ENCODE data around the gene APOBR. TPM values are rescaled to one million over a fixed set of nuclear protein-coding genes. Genes with fewer than 3 reads are reported as not detected.

Gene APOBR
- total and polyA plus RNA-seq, 2 of the 13 experiments (the other 11 are each of a cell fraction or from before 2014, with no cell fraction given): 0.03 TPM; not detected in 1

DNA sequence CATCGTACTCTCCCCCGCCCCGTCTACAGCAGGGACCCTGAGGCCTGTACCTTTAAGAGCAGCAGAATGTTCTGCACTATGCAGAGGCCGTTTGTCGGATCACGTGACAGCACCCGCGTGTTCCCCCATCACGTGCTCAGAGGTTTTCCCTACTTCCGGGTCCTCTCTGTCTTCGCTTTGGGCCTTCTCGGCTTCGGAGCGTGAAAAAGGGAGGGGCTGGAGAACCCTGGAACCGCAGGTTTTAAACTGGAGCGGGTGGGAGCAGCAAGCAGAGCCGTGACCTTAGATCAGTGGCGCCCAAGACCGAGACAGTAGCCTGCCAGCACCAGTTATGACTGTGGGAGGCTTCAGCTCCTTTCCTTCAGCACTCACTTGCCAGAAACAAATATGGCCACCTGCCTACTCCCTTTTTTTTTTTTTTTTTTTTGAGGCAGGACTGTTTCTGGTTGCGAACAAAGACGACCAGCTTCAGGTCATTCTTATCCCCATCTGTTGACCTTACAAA is 2.4 kb upstream of the APOBR start, which contains the start of gene CLN3 (continued):
- TF ChIP-seq ZNF574 (CRISPR knock-in tag; IDR thresholded peaks at IDR 0.05) (peak; percentile 94), ZNF124 (CRISPR knock-in tag; IDR thresholded peaks at IDR 0.05) (no peak; the same call in 1 of the 2 replicates), KDM4B (CRISPR knock-in tag; IDR thresholded peaks at IDR 0.05) (no peak), ZBTB7A (CRISPR knock-in tag; IDR thresholded peaks at IDR 0.05) (no peak), CERS6 (CRISPR knock-in tag; IDR thresholded peaks at IDR 0.05) (no peak), HOXA7 (CRISPR knock-in tag; IDR thresholded peaks at IDR 0.05) (no peak), IKZF1 (IDR thresholded peaks at IDR 0.05) (no peak), ZNF709 (CRISPR knock-in tag; IDR thresholded peaks at IDR 0.05) (no peak), ZNF629 (CRISPR knock-in tag; conservative IDR thresholded peaks at IDR 0.05) (no peak), SRF (IDR thresholded peaks at IDR 0.05; ENCODE audit: low read depth, low read length) (no peak), CAMTA2 (CRISPR knock-in tag; IDR thresholded peaks at IDR 0.05; ENCODE audit: borderline replicate concordance) (0 out of 2 replicates have a peak, but pooled peaks have one; percentile 19), ELF3 (CRISPR knock-in tag; IDR thresholded peaks at IDR 0.05) (peak; percentile 93), MTA3 (CRISPR knock-in tag; IDR thresholded peaks at IDR 0.05) (no peak), CCAR2 (optimal IDR thresholded peaks at IDR 0.05; ENCODE audit: low read depth, low read length) (no peak), ZNF547 (CRISPR knock-in tag; IDR thresholded peaks at IDR 0.05) (peak; percentile 43; the same call in 1 of the 2 replicates), CHD4 (IDR thresholded peaks at IDR 0.05; ENCODE audit: borderline replicate concordance, low read length) (no peak; the same call in 1 of the 2 replicates), PHB2 (IDR thresholded peaks at IDR 0.05; ENCODE audit: partially characterized antibody) (no peak)
- TF ChIP-seq, protein P1, sequence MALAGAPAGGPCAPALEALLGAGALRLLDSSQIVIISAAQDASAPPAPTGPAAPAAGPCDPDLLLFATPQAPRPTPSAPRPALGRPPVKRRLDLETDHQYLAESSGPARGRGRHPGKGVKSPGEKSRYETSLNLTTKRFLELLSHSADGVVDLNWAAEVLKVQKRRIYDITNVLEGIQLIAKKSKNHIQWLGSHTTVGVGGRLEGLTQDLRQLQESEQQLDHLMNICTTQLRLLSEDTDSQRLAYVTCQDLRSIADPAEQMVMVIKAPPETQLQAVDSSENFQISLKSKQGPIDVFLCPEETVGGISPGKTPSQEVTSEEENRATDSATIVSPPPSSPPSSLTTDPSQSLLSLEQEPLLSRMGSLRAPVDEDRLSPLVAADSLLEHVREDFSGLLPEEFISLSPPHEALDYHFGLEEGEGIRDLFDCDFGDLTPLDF (CRISPR knock-in tag; IDR thresholded peaks at IDR 0.05): no peak
- TF ChIP-seq, protein P2, sequence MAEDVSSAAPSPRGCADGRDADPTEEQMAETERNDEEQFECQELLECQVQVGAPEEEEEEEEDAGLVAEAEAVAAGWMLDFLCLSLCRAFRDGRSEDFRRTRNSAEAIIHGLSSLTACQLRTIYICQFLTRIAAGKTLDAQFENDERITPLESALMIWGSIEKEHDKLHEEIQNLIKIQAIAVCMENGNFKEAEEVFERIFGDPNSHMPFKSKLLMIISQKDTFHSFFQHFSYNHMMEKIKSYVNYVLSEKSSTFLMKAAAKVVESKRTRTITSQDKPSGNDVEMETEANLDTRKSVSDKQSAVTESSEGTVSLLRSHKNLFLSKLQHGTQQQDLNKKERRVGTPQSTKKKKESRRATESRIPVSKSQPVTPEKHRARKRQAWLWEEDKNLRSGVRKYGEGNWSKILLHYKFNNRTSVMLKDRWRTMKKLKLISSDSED (CRISPR knock-in tag; IDR thresholded peaks at IDR 0.05): no peak
- TF ChIP-seq, protein P3, sequence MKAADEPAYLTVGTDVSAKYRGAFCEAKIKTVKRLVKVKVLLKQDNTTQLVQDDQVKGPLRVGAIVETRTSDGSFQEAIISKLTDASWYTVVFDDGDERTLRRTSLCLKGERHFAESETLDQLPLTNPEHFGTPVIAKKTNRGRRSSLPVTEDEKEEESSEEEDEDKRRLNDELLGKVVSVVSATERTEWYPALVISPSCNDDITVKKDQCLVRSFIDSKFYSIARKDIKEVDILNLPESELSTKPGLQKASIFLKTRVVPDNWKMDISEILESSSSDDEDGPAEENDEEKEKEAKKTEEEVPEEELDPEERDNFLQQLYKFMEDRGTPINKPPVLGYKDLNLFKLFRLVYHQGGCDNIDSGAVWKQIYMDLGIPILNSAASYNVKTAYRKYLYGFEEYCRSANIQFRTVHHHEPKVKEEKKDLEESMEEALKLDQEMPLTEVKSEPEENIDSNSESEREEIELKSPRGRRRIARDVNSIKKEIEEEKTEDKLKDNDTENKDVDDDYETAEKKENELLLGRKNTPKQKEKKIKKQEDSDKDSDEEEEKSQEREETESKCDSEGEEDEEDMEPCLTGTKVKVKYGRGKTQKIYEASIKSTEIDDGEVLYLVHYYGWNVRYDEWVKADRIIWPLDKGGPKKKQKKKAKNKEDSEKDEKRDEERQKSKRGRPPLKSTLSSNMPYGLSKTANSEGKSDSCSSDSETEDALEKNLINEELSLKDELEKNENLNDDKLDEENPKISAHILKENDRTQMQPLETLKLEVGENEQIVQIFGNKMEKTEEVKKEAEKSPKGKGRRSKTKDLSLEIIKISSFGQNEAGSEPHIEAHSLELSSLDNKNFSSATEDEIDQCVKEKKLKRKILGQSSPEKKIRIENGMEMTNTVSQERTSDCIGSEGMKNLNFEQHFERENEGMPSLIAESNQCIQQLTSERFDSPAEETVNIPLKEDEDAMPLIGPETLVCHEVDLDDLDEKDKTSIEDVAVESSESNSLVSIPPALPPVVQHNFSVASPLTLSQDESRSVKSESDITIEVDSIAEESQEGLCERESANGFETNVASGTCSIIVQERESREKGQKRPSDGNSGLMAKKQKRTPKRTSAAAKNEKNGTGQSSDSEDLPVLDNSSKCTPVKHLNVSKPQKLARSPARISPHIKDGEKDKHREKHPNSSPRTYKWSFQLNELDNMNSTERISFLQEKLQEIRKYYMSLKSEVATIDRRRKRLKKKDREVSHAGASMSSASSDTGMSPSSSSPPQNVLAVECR (CRISPR knock-in tag; IDR thresholded peaks at IDR 0.05; ENCODE audit: borderline replicate concordance): peak; percentile 79; the same call in 1 of the 2 replicates

All from HepG2 (cell line).